Neural progenitor cell (in vitro differentiated cells): ENCODE data around the gene FGFRL1.

Source experiments
- EZH2phosphoT487 ChIP-seq: fragments of 200-600 bp; sonication (generic); IDR thresholded peaks from 2 replicates; pipeline ENCODE4 v1.6.1; 2017; ENCODE audit warnings: antibody characterized with exemption
- TF ChIP-seq, protein P1 (sequence below): fragments of 200-600 bp; sonication (generic); IDR thresholded peaks from 2 replicates; pipeline ENCODE4 v1.5.1; 2017; ENCODE audit warnings: antibody characterized with exemption, mild to moderate bottlenecking

GRCh38 chr4:962231-963208 lies 48.9 kb upstream of the FGFRL1 start:
- TF ChIP-seq, protein P1, sequence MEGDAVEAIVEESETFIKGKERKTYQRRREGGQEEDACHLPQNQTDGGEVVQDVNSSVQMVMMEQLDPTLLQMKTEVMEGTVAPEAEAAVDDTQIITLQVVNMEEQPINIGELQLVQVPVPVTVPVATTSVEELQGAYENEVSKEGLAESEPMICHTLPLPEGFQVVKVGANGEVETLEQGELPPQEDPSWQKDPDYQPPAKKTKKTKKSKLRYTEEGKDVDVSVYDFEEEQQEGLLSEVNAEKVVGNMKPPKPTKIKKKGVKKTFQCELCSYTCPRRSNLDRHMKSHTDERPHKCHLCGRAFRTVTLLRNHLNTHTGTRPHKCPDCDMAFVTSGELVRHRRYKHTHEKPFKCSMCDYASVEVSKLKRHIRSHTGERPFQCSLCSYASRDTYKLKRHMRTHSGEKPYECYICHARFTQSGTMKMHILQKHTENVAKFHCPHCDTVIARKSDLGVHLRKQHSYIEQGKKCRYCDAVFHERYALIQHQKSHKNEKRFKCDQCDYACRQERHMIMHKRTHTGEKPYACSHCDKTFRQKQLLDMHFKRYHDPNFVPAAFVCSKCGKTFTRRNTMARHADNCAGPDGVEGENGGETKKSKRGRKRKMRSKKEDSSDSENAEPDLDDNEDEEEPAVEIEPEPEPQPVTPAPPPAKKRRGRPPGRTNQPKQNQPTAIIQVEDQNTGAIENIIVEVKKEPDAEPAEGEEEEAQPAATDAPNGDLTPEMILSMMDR = no peak
- TF ChIP-seq EZH2phosphoT487 = no peak
